Measurements from ENCODE around the gene ENDOV.
"Not testable (repeated sequence)": the region's sequence is repeated elsewhere in the genome, so short reads cannot be mapped to it uniquely, and the experiment has no call there.

Gene ENDOV

GRCh38 chr17:80388601-80389000, 26.4 kb upstream of the ENDOV start:
- DNase-seq (ENCODE audit: low spot score) = no peak

- DNase-seq (ENCODE audit: low spot score) = no peak
These were observed 25.7 kb upstream of the ENDOV start for GRCh38 chr17:80389011-80389995.

- DNase-seq (ENCODE audit: low spot score) = no peak
These were observed 21.6 kb upstream of the ENDOV start for GRCh38 chr17:80393241-80393890.

GRCh38 chr17:80393961-80394360, 21.0 kb upstream of the ENDOV start:
- DNase-seq (ENCODE audit: low spot score) = no peak

GRCh38 chr17:80394629-80395216, 20.2 kb upstream of the ENDOV start:
- DNase-seq (ENCODE audit: low spot score) = no peak

GRCh38 chr17:80395402-80396151, 19.4 kb upstream of the ENDOV start:
- no peak for DNase-seq (ENCODE audit: low spot score)

GRCh38 chr17:80396157-80397033, 18.6 kb upstream of the ENDOV start:
- DNase-seq (ENCODE audit: low spot score) = peak; percentile 19

- peak; percentile 30 for DNase-seq (ENCODE audit: low spot score)
These were observed 18.0 kb upstream of the ENDOV start for GRCh38 chr17:80397034-80397387.

- no peak for DNase-seq (ENCODE audit: low spot score)
These were observed 17.3 kb upstream of the ENDOV start for GRCh38 chr17:80397686-80398085.

GRCh38 chr17:80401086-80401485, 13.9 kb upstream of the ENDOV start:
- DNase-seq (ENCODE audit: low spot score) = not testable (repeated sequence)

- DNase-seq (ENCODE audit: low spot score) = not testable (repeated sequence)
These were observed 12.9 kb upstream of the ENDOV start for GRCh38 chr17:80402102-80402501.

GRCh38 chr17:80402959-80403358, 12.0 kb upstream of the ENDOV start:
- DNase-seq (ENCODE audit: low spot score) = no peak

GRCh38 chr17:80406146-80406545, 8.8 kb upstream of the ENDOV start:
- no peak for DNase-seq (ENCODE audit: low spot score)

- not testable (repeated sequence) for DNase-seq (ENCODE audit: low spot score)
These were observed 7.0 kb upstream of the ENDOV start for GRCh38 chr17:80407917-80408316.

- no peak for DNase-seq (ENCODE audit: low spot score)
These were observed 6.1 kb upstream of the ENDOV start for GRCh38 chr17:80408872-80409271.

GRCh38 chr17:80409626-80410025, 5.3 kb upstream of the ENDOV start:
- no peak for DNase-seq (ENCODE audit: low spot score)

GRCh38 chr17:80410441-80411087, 4.4 kb upstream of the ENDOV start:
- DNase-seq (ENCODE audit: low spot score) = not testable (repeated sequence)

GRCh38 chr17:80413771-80414507, 1.0 kb upstream of the ENDOV start:
- DNase-seq (ENCODE audit: low spot score) = no peak

GRCh38 chr17:80414508-80414802, 512 bp upstream of the ENDOV start:
- DNase-seq (ENCODE audit: low spot score) = no peak

GRCh38 chr17:80415626-80416137, 715 bp downstream of the ENDOV start:
- DNase-seq (ENCODE audit: low spot score) = no peak
